ENCODE data around the gene MRPL37.

MRPL37 gene

DNA sequence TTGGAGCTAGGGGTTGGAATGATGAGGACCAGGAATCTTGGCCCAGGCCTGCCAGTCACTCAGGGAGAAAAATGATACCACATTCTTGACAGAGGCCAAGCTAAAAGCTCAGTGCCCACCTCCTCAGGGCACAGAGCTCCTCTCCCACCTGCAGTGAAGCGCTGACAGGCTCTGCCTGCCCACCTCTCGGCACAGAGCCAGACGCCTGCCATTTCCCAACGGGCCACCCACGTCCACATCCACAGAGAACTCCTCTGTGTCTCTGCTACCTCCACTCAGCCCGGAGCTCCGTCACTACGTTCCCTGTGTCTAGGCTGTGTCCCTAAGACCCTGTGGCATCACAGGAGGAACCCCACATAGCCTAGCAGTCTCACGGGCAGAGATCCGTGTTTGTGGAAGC is 60.8 kb downstream of the MRPL37 start (continued):
- TF ChIP-seq, protein P1, sequence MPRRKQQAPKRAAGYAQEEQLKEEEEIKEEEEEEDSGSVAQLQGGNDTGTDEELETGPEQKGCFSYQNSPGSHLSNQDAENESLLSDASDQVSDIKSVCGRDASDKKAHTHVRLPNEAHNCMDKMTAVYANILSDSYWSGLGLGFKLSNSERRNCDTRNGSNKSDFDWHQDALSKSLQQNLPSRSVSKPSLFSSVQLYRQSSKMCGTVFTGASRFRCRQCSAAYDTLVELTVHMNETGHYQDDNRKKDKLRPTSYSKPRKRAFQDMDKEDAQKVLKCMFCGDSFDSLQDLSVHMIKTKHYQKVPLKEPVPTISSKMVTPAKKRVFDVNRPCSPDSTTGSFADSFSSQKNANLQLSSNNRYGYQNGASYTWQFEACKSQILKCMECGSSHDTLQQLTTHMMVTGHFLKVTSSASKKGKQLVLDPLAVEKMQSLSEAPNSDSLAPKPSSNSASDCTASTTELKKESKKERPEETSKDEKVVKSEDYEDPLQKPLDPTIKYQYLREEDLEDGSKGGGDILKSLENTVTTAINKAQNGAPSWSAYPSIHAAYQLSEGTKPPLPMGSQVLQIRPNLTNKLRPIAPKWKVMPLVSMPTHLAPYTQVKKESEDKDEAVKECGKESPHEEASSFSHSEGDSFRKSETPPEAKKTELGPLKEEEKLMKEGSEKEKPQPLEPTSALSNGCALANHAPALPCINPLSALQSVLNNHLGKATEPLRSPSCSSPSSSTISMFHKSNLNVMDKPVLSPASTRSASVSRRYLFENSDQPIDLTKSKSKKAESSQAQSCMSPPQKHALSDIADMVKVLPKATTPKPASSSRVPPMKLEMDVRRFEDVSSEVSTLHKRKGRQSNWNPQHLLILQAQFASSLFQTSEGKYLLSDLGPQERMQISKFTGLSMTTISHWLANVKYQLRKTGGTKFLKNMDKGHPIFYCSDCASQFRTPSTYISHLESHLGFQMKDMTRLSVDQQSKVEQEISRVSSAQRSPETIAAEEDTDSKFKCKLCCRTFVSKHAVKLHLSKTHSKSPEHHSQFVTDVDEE (CRISPR knock-in tag; IDR thresholded peaks at IDR 0.05) = no peak
- TF ChIP-seq TOX (CRISPR knock-in tag; IDR thresholded peaks at IDR 0.05; ENCODE audit: borderline replicate concordance) = no peak
- no peak for TF ChIP-seq GLIS3 (CRISPR knock-in tag; IDR thresholded peaks at IDR 0.05)
- TF ChIP-seq ISL1 (CRISPR knock-in tag; IDR thresholded peaks at IDR 0.05) = no peak
- no peak for TF ChIP-seq ZNF8 (CRISPR knock-in tag; IDR thresholded peaks at IDR 0.05)
- no peak for TF ChIP-seq RARB (CRISPR knock-in tag; IDR thresholded peaks at IDR 0.05)

DNA sequence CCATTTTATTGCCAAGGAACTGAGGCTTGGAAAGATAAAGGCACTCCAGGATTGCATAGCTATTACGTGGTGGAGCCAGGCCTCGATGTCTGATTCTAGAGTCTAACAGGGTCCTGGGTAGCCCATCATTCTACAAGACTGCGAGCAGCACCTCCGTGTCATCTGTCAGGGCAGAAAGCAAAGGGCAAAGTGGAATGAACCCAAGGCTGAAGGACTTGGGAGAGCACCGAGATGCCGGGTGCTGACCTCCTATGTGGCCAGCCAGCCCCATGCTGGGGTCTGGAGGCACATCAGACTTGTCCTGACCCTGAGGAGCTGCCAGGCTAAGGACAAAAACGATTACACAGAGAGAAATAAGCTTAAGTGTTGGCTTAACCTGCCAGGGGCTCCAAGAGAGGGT is 62.3 kb downstream of the MRPL37 start:
- TF ChIP-seq SNAI2 (CRISPR knock-in tag; IDR thresholded peaks at IDR 0.05) (no peak), ZNF8 (CRISPR knock-in tag; IDR thresholded peaks at IDR 0.05) (no peak), ZNF565 (CRISPR knock-in tag; conservative IDR thresholded peaks at IDR 0.05; ENCODE audit: low read depth) (no peak), OSR1 (CRISPR knock-in tag; IDR thresholded peaks at IDR 0.05) (no peak), ZFP3 (CRISPR knock-in tag; IDR thresholded peaks at IDR 0.05) (no peak), GLIS3 (CRISPR knock-in tag; IDR thresholded peaks at IDR 0.05) (no peak), RARB (CRISPR knock-in tag; IDR thresholded peaks at IDR 0.05) (no peak), PPARA (CRISPR knock-in tag; IDR thresholded peaks at IDR 0.05; ENCODE audit: borderline replicate concordance) (no peak), BACH2 (CRISPR knock-in tag; IDR thresholded peaks at IDR 0.05; ENCODE audit: borderline replicate concordance) (no peak), ISL1 (CRISPR knock-in tag; IDR thresholded peaks at IDR 0.05) (no peak), ZFP30 (CRISPR knock-in tag; IDR thresholded peaks at IDR 0.05) (no peak), CSDC2 (CRISPR knock-in tag; IDR thresholded peaks at IDR 0.05) (no peak), ZC3H10 (CRISPR knock-in tag; IDR thresholded peaks at IDR 0.05) (no peak)
- TF ChIP-seq, protein P2, sequence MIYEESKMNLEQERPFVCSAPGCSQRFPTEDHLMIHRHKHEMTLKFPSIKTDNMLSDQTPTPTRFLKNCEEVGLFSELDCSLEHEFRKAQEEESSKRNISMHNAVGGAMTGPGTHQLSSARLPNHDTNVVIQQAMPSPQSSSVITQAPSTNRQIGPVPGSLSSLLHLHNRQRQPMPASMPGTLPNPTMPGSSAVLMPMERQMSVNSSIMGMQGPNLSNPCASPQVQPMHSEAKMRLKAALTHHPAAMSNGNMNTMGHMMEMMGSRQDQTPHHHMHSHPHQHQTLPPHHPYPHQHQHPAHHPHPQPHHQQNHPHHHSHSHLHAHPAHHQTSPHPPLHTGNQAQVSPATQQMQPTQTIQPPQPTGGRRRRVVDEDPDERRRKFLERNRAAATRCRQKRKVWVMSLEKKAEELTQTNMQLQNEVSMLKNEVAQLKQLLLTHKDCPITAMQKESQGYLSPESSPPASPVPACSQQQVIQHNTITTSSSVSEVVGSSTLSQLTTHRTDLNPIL (CRISPR knock-in tag; IDR thresholded peaks at IDR 0.05; ENCODE audit: low read depth) = no peak
- no peak for ATAC-seq

DNA sequence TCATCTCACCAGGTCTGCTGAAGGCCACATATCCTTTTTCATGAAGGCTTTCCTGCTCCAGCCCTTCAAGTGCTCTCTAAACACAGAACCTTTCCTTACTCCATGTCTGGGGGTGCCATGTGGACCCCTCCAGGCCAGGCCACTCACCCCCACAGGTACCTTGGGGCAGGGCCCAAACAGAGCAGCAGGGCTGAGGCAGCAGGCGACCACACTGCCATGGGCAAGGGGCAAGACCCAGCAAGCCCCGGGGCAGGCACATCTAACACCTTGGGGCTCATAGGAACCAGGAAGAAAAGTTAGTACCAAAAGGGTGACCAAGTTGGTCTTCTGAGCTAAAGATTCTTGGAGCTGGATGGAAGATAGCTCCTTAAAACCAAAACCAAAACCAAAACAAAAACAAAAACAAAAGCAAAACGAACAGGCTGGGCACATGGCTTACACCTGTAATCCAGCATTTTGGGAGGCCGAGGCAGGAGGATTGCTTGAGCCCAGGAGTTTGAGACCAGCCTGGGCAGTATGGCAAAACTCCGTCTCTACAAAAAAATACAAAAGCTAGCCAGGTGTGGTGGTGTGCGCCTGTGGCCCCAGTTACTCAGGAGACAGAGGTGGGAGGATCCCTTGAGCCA is 63.7 kb downstream of the MRPL37 start:
- TF ChIP-seq, protein P3, sequence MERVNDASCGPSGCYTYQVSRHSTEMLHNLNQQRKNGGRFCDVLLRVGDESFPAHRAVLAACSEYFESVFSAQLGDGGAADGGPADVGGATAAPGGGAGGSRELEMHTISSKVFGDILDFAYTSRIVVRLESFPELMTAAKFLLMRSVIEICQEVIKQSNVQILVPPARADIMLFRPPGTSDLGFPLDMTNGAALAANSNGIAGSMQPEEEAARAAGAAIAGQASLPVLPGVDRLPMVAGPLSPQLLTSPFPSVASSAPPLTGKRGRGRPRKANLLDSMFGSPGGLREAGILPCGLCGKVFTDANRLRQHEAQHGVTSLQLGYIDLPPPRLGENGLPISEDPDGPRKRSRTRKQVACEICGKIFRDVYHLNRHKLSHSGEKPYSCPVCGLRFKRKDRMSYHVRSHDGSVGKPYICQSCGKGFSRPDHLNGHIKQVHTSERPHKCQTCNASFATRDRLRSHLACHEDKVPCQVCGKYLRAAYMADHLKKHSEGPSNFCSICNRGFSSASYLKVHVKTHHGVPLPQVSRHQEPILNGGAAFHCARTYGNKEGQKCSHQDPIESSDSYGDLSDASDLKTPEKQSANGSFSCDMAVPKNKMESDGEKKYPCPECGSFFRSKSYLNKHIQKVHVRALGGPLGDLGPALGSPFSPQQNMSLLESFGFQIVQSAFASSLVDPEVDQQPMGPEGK (CRISPR knock-in tag; IDR thresholded peaks at IDR 0.05; ENCODE audit: borderline replicate concordance) = no peak
- TF ChIP-seq ARNTL (CRISPR knock-in tag; IDR thresholded peaks at IDR 0.05; ENCODE audit: borderline replicate concordance, low read depth) (no peak), ZNF565 (CRISPR knock-in tag; conservative IDR thresholded peaks at IDR 0.05; ENCODE audit: low read depth) (no peak), ZFP30 (CRISPR knock-in tag; IDR thresholded peaks at IDR 0.05) (no peak), PPARA (CRISPR knock-in tag; IDR thresholded peaks at IDR 0.05; ENCODE audit: borderline replicate concordance) (no peak), CSDC2 (CRISPR knock-in tag; IDR thresholded peaks at IDR 0.05) (no peak), TOX (CRISPR knock-in tag; IDR thresholded peaks at IDR 0.05; ENCODE audit: borderline replicate concordance) (no peak), OSR1 (CRISPR knock-in tag; IDR thresholded peaks at IDR 0.05) (no peak), BACH2 (CRISPR knock-in tag; IDR thresholded peaks at IDR 0.05; ENCODE audit: borderline replicate concordance) (no peak), ESRRG (CRISPR knock-in tag; IDR thresholded peaks at IDR 0.05) (no peak), ZC3H10 (CRISPR knock-in tag; IDR thresholded peaks at IDR 0.05) (no peak), ZFP3 (CRISPR knock-in tag; IDR thresholded peaks at IDR 0.05) (no peak), SNAI2 (CRISPR knock-in tag; IDR thresholded peaks at IDR 0.05) (no peak), ISL1 (CRISPR knock-in tag; IDR thresholded peaks at IDR 0.05) (no peak), GLIS3 (CRISPR knock-in tag; IDR thresholded peaks at IDR 0.05) (no peak), RARB (CRISPR knock-in tag; IDR thresholded peaks at IDR 0.05) (no peak)
- TF ChIP-seq, protein P2 (CRISPR knock-in tag; IDR thresholded peaks at IDR 0.05; ENCODE audit: low read depth) = no peak
- TF ChIP-seq, protein P1 (CRISPR knock-in tag; IDR thresholded peaks at IDR 0.05) = no peak
- TF ChIP-seq, protein P4, sequence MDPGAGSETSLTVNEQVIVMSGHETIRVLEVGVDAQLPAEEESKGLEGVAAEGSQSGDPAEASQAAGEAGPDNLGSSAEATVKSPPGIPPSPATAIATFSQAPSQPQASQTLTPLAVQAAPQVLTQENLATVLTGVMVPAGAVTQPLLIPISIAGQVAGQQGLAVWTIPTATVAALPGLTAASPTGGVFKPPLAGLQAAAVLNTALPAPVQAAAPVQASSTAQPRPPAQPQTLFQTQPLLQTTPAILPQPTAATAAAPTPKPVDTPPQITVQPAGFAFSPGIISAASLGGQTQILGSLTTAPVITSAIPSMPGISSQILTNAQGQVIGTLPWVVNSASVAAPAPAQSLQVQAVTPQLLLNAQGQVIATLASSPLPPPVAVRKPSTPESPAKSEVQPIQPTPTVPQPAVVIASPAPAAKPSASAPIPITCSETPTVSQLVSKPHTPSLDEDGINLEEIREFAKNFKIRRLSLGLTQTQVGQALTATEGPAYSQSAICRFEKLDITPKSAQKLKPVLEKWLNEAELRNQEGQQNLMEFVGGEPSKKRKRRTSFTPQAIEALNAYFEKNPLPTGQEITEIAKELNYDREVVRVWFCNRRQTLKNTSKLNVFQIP (CRISPR knock-in tag; IDR thresholded peaks at IDR 0.05; ENCODE audit: borderline replicate concordance, low read depth) = no peak
- TF ChIP-seq, protein P5, sequence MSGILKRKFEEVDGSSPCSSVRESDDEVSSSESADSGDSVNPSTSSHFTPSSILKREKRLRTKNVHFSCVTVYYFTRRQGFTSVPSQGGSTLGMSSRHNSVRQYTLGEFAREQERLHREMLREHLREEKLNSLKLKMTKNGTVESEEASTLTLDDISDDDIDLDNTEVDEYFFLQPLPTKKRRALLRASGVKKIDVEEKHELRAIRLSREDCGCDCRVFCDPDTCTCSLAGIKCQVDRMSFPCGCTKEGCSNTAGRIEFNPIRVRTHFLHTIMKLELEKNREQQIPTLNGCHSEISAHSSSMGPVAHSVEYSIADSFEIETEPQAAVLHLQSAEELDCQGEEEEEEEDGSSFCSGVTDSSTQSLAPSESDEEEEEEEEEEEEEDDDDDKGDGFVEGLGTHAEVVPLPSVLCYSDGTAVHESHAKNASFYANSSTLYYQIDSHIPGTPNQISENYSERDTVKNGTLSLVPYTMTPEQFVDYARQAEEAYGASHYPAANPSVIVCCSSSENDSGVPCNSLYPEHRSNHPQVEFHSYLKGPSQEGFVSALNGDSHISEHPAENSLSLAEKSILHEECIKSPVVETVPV (CRISPR knock-in tag; IDR thresholded peaks at IDR 0.05) = no peak
- no peak for ATAC-seq
